Endothelial cell of umbilical vein (primary cell): ENCODE results near the gene SGSH. TPM values are rescaled to one million over a fixed set of nuclear protein-coding genes. Genes with fewer than 3 reads are reported as not detected.

ENCODE experiments used
- BruUV-seq: library from RNA; stranded (reverse); fragments of 400-500 nt; replicated peaks from 2 replicates; lab custom pipeline; 2021; lab: Mats Ljungman, UMichigan
- CTCF ChIA-PET: fragments of 300-600, 350-600 bp; sonication (Branson Sonifier 250); formaldehyde crosslinking; loops from one replicate; lab custom pipeline; 2021; ENCODE audit warnings: antibody characterized with exemption, inconsistent platforms; lab: Charles Lee
- POLR2A ChIA-PET: fragments of 300-600, 350-600 bp; sonication (Branson Sonifier 250); formaldehyde crosslinking; loops from one replicate; lab custom pipeline; 2021; ENCODE audit warnings: antibody characterized with exemption, inconsistent platforms; lab: Charles Lee
- DNase-seq: peaks from one replicate; pipeline ENCODE4 v3.0.0-alpha.2; 2011; ENCODE audit warnings: low read depth, low spot score
- FAIRE-seq: peaks from 2 replicates; lab custom pipeline; 2011; peaks lifted over from hg19 to GRCh38; lab: Jason Lieb, UNC
- H2AFZ ChIP-seq: 2 replicates; pipeline ENCODE4 v1.6.0; 2012; ENCODE audit warnings: low read depth, low read length, control low read depth, inconsistent platforms
- H3K27ac ChIP-seq: 2 replicates; pipeline ENCODE4 v1.5.1; 2011; ENCODE audit warnings: low read depth, mild to moderate bottlenecking, control low read depth, low read length, moderate library complexity; ENCODE audit not compliant: insufficient read depth
- H3K27me3 ChIP-seq, 2 experiments: 2 replicates each; pipeline versions ENCODE4 v1.6.0 to v1.6.1; 2011; ENCODE audit warnings: low read length in 2 of 2, mixed read lengths in 1 of 2; ENCODE audit not compliant: control insufficient read depth in 2 of 2, insufficient read depth in 2 of 2
- H3K36me3 ChIP-seq, 2 experiments: 2 replicates in 1 of 2; 3 replicates in 1 of 2; pipeline ENCODE4 v1.5.1; 2011; ENCODE audit warnings: low read length in 2 of 2, mild to moderate bottlenecking in 1 of 2, moderate library complexity in 1 of 2; ENCODE audit not compliant: control insufficient read depth in 2 of 2, insufficient read depth in 2 of 2; ENCODE audit errors: extremely low read depth in 1 of 2
- H3K4me1 ChIP-seq: 3 replicates; pipeline ENCODE4 v1.5.1; 2011; ENCODE audit warnings: mild to moderate bottlenecking, low read length; ENCODE audit not compliant: control insufficient read depth, insufficient read depth; ENCODE audit errors: extremely low read depth
- H3K4me2 ChIP-seq: 2 replicates; pipeline ENCODE4 v1.6.1; 2011; ENCODE audit warnings: low read length, control low read depth, mixed read lengths; ENCODE audit not compliant: insufficient read depth
- H3K4me3 ChIP-seq, 3 experiments: fragments of 200-600 bp in 1 of 3; sonication (generic), shearing (Covaris generic) in 1 of 3; replicated peaks in 1 of 3; 2 replicates each; pipeline ENCODE4 v1.5.1; 2011 to 2016; ENCODE audit warnings: control low read depth in 3 of 3, low read length in 3 of 3, mild to moderate bottlenecking in 2 of 3, inconsistent platforms in 1 of 3, low read depth in 1 of 3, moderate library complexity in 1 of 3; ENCODE audit not compliant: insufficient read depth in 1 of 3
- H3K79me2 ChIP-seq: 2 replicates; pipeline ENCODE4 v1.6.0; 2012; ENCODE audit warnings: low read length, inconsistent platforms; ENCODE audit not compliant: control insufficient read depth, insufficient read depth
- H3K9ac ChIP-seq: replicated peaks from 2 replicates; pipeline ENCODE3; 2011; ENCODE audit warnings: low read length, control low read depth; ENCODE audit not compliant: insufficient read depth; ENCODE audit errors: extremely low read depth
- H3K9me1 ChIP-seq: replicated peaks from 3 replicates; pipeline ENCODE4 v1.6.0; 2011; ENCODE audit warnings: mild to moderate bottlenecking, low read length; ENCODE audit not compliant: control insufficient read depth, insufficient read depth; ENCODE audit errors: extremely low read depth
- H3K9me3 ChIP-seq: replicated peaks from 2 replicates; pipeline ENCODE4 v1.5.1; 2012; ENCODE audit warnings: low read length, inconsistent platforms; ENCODE audit not compliant: control insufficient read depth, insufficient read depth
- H4K20me1 ChIP-seq: replicated peaks from 2 replicates; pipeline ENCODE3; 2011; ENCODE audit warnings: mild to moderate bottlenecking, low read length; ENCODE audit not compliant: control insufficient read depth, insufficient read depth; ENCODE audit errors: extremely low read depth
- CTCF ChIP-seq, 2 donors: IDR thresholded peaks; 1 replicate in 1 of 2; 2 replicates in 1 of 2; pipeline ENCODE4 v1.5.1; 2011; ENCODE audit warnings: low read length in 2 of 2, mild to moderate bottlenecking in 2 of 2, moderate library complexity in 2 of 2, control low read depth in 1 of 2, inconsistent platforms in 1 of 2, low read depth in 1 of 2; ENCODE audit not compliant: insufficient read depth in 1 of 2; ENCODE audit errors: extremely low read depth in 1 of 2
- EZH2 ChIP-seq: IDR thresholded peaks from 2 replicates; pipeline ENCODE4 v1.6.1; 2012; ENCODE audit warnings: borderline replicate concordance, low read depth, mild to moderate bottlenecking, moderate library complexity, low read length, inconsistent platforms; ENCODE audit not compliant: severe bottlenecking
- FOS ChIP-seq: IDR thresholded peaks from 2 replicates; pipeline ENCODE4 v1.6.1; 2011; ENCODE audit warnings: mild to moderate bottlenecking, low read length, moderate library complexity, borderline replicate concordance; ENCODE audit not compliant: insufficient read depth
- GATA2 ChIP-seq: IDR thresholded peaks from 2 replicates; pipeline ENCODE4 v1.7.0; 2011; ENCODE audit warnings: low read depth, mild to moderate bottlenecking, moderate library complexity, mixed read lengths, low read length; ENCODE audit not compliant: insufficient read length, insufficient read depth
- JUN ChIP-seq: IDR thresholded peaks from 2 replicates; pipeline ENCODE4 v1.6.1; 2011; ENCODE audit warnings: borderline replicate concordance, low read depth; ENCODE audit not compliant: insufficient read length, insufficient read depth
- MAX ChIP-seq: IDR thresholded peaks from 2 replicates; pipeline ENCODE4 v1.6.1; 2011; ENCODE audit not compliant: insufficient read depth, insufficient read length
- MYC ChIP-seq: IDR thresholded peaks from one replicate; pipeline ENCODE4 v1.6.1; 2011; ENCODE audit warnings: mild to moderate bottlenecking, low read depth, low read length
- POLR2A ChIP-seq: IDR thresholded peaks from 2 replicates; pipeline ENCODE4 v1.6.1; 2012; ENCODE audit warnings: low read depth, mild to moderate bottlenecking, control low read depth, low read length
- POLR2AphosphoS5 ChIP-seq: IDR thresholded peaks from 2 replicates; pipeline ENCODE4 v1.6.1; 2012; ENCODE audit warnings: low read depth, mild to moderate bottlenecking, control low read depth, low read length, moderate library complexity; ENCODE audit not compliant: insufficient read depth
- dilution Hi-C: fragments of 300-500 bp; cut with MboI; formaldehyde crosslinking; loops from one replicate; pipeline ENCODE4 v1.15.0; 2019; ENCODE audit warnings: low sequenced_read_pairs; ENCODE audit not compliant: extremely low pct_ligation_motif_present
- intact Hi-C: fragments of 100-400 bp; cut with micrococcal nuclease; formaldehyde crosslinking; loops from one replicate; pipeline ENCODE4 v1.10.0; 2022
- polyA plus RNA-seq, 4 experiments: library from polyadenylated mRNA; depleted of rRNA in 3 of 4; stranded (reverse) in 3 of 4; unstranded in 1 of 4; fragments of >200 nt; gene quantifications; 2 replicates each; pipeline versions ENCODE4 v1.2.1 to v1.2.3, GENCODE V29; 2011 to 2012; ENCODE audit warnings: missing spikeins in 1 of 4
- total RNA-seq: library from RNA; stranded (reverse); gene quantifications from 2 replicates; pipeline ENCODE4 v1.2.3, GENCODE V29; 2021

Gene SGSH
- total and polyA plus RNA-seq, 2 donors (not counting 3 experiments of a cell fraction or from before 2014, with no cell fraction given): 81.4 to 217 TPM

- Histone ChIP-seq H3K27me3 (no peaks in the 10 kb centered on the region), H3K4me1 (peaks cover 13% of the 10 kb centered on the region), H3K4me3 (peak overlapping the region; percentile 17 to 83 (median 50)), H2AFZ (peak overlapping the region; percentile 86), H3K9me1 (no peaks in the 10 kb centered on the region), H4K20me1 (no peaks in the 10 kb centered on the region), H3K4me2 (peak overlapping the region; percentile 69), H3K9ac (peak overlapping the region; percentile 79), H3K36me3 (peaks cover 3 to 10% of the 10 kb centered on the region in 2 experiments), H3K9me3 (no peaks in the 10 kb centered on the region), H3K27ac (no peak overlapping the region), H3K79me2 (peaks cover 11% of the 10 kb centered on the region)
- dilution Hi-C loops: no loop called here
- ChIA-PET POLR2A (interaction anchor here (0.7 to 1.0 kb wide), 3 partner anchors 9 to 671 kb away, joined by 3 to 4 read pairs (median 4); no protein-coding TSS in a partner anchor), CTCF (interaction anchor here (0.8 to 2.3 kb wide), 2 partner anchors 25 to 34 kb away, joined by 3 to 8 read pairs; no protein-coding TSS in a partner anchor)
- peak; percentile 14 for DNase-seq
- intact Hi-C loops: loop anchor here (1.0 kb wide), 1 partner anchor 40 kb away; the partner anchor contains the start of gene RNF213
- no peak for TF ChIP-seq MYC
- no peak for TF ChIP-seq JUN
- TF ChIP-seq EZH2: no peak
- TF ChIP-seq MAX: no peak
- TF ChIP-seq CTCF (IDR thresholded peaks at IDR 0.05; ENCODE audit: extremely low read depth in 1 of 2, insufficient read depth in 1 of 2, low read depth in 1 of 2, low read length in 2 of 2): no peak
- TF ChIP-seq FOS: no peak
- no peak for TF ChIP-seq POLR2A
- no peak for TF ChIP-seq GATA2
- no peak for TF ChIP-seq POLR2AphosphoS5
- no TSS peak for BruUV-seq
- no peak for FAIRE-seq
Observed at GRCh38 chr17:80220736-80221215, 643 bp upstream of the SGSH start.
